ENCODE results near the gene CARD11. TPM values are rescaled to one million over a fixed set of nuclear protein-coding genes. Genes with fewer than 3 reads are reported as not detected.

The CARD11 gene
- polyA plus RNA-seq, 1 donor from 2014 or later, result not detected

GRCh38 chr7:2945171-2945570, 98.5 kb downstream of the CARD11 start:
- Histone ChIP-seq H3K4me3 (ENCODE audit: low read length) (no peak overlapping the region), H4K20me1 (ENCODE audit: insufficient read depth) (no peaks in the 10 kb centered on the region), H2AFZ (ENCODE audit: low read depth, low read length) (no peak overlapping the region), H3F3A (ENCODE audit: insufficient read depth, low read length, poor library complexity, severe bottlenecking) (no peaks in the 10 kb centered on the region), H3K4me2 (ENCODE audit: low read length) (no peak overlapping the region), H3K9me3 (ENCODE audit: low read length) (peaks cover 7% of the 10 kb centered on the region), H3K27ac (ENCODE audit: low read length) (no peak overlapping the region), H3K9me2 (ENCODE audit: insufficient read depth, low read length) (no peaks in the 10 kb centered on the region), H3K9ac (ENCODE audit: low read length) (no peak overlapping the region), H3K36me3 (ENCODE audit: insufficient read depth, low read length) (no peaks in the 10 kb centered on the region), H3K27me3 (ENCODE audit: insufficient read depth, low read depth, low read length) (no peaks in the 10 kb centered on the region), H3K79me2 (replicated peaks; ENCODE audit: insufficient read depth, low read length) (no peaks in the 10 kb centered on the region)
- no peak for TF ChIP-seq RAD21 (conservative IDR thresholded peaks at IDR 0.05)
- TF ChIP-seq SMC3 (conservative IDR thresholded peaks at IDR 0.05; ENCODE audit: poor library complexity), result no peak
- no peak for TF ChIP-seq MXI1 (conservative IDR thresholded peaks at IDR 0.05; ENCODE audit: poor library complexity, severe bottlenecking)
- no peak for TF ChIP-seq POLR2AphosphoS5 (IDR thresholded peaks at IDR 0.05)
- no peak for TF ChIP-seq EP300 (conservative IDR thresholded peaks at IDR 0.05; ENCODE audit: poor library complexity, severe bottlenecking)
- no peak for TF ChIP-seq REST (IDR thresholded peaks at IDR 0.05; ENCODE audit: borderline replicate concordance)

- no peaks in the 10 kb centered on the region for H3K36me3 ChIP-seq (ENCODE audit: insufficient read depth, low read length)
- H3K27ac ChIP-seq (ENCODE audit: low read length), result no peak overlapping the region
- no peaks in the 10 kb centered on the region for H3K27me3 ChIP-seq (ENCODE audit: insufficient read depth, low read depth, low read length)
- TF ChIP-seq EP300 (conservative IDR thresholded peaks at IDR 0.05; ENCODE audit: poor library complexity, severe bottlenecking), result no peak
- TF ChIP-seq POLR2AphosphoS5 (IDR thresholded peaks at IDR 0.05), result no peak
- no peak for TF ChIP-seq SMC3 (conservative IDR thresholded peaks at IDR 0.05; ENCODE audit: poor library complexity)
- TF ChIP-seq MXI1 (conservative IDR thresholded peaks at IDR 0.05; ENCODE audit: poor library complexity, severe bottlenecking), result no peak
- no peak for TF ChIP-seq RAD21 (conservative IDR thresholded peaks at IDR 0.05)
- TF ChIP-seq CTCF (IDR thresholded peaks at IDR 0.05; ENCODE audit: poor library complexity, severe bottlenecking), result no peak
- no peak for TF ChIP-seq REST (IDR thresholded peaks at IDR 0.05; ENCODE audit: borderline replicate concordance)
- TF ChIP-seq EZH2 (IDR thresholded peaks at IDR 0.05; ENCODE audit: borderline replicate concordance, insufficient read depth, low read length, poor library complexity, severe bottlenecking), result no peak
- TF ChIP-seq TAF1 (IDR thresholded peaks at IDR 0.05; ENCODE audit: low read depth), result no peak
- H4K20me1 ChIP-seq (ENCODE audit: insufficient read depth), result no peaks in the 10 kb centered on the region
- H3F3A ChIP-seq (ENCODE audit: insufficient read depth, low read length, poor library complexity, severe bottlenecking), result no peaks in the 10 kb centered on the region
- H2AFZ ChIP-seq (ENCODE audit: low read depth, low read length), result no peak overlapping the region
- no peak overlapping the region for H3K4me2 ChIP-seq (ENCODE audit: low read length)
- peaks cover 7% of the 10 kb centered on the region for H3K9me3 ChIP-seq (ENCODE audit: low read length)
- H3K9ac ChIP-seq (ENCODE audit: low read length), result no peak overlapping the region
- no peak overlapping the region for H3K4me3 ChIP-seq (ENCODE audit: low read length)
- no peaks in the 10 kb centered on the region for H3K9me2 ChIP-seq (ENCODE audit: insufficient read depth, low read length)
- no peaks in the 10 kb centered on the region for H3K79me2 ChIP-seq (replicated peaks; ENCODE audit: insufficient read depth, low read length)
These were observed 98.9 kb downstream of the CARD11 start for GRCh38 chr7:2944739-2945138.
